ENCODE data around the gene GPR108.
"Not testable (repeated sequence)": the region's sequence is repeated elsewhere in the genome, so short reads cannot be mapped to it uniquely, and the experiment has no call there.

DNA sequence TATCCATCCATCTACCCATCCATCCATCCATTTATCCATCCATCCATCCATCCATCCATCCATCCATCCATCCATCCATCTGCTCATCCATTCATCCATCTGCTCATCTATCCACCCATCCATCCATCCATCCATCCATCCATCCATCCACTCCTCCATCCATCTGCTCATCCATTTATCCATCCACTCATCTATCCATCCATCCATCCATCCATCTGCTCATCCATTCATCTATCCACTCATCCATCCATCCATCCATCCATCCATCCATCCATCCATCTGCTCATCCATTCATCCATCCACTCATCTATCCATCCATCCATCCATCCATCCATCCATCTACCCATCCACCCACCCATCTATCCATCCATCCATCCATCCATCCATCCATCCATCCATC is 38.7 kb upstream of the GPR108 start:
- not testable (repeated sequence) for TF ChIP-seq POLR2A, CTCF (IDR thresholded peaks at IDR 0.05)
